IMR-90 (cell line): ENCODE results near the gene TSPAN33. TPM values are rescaled to one million over a fixed set of nuclear protein-coding genes. Genes with fewer than 3 reads are reported as not detected.

Source experiments
- ATAC-seq: fragments of 200-7000 bp; cut with Tn5 transposase; 2 replicates; pipeline ENCODE4 v1.9.1; 2020; ENCODE audit warnings: low read depth, mild to moderate bottlenecking, moderate library complexity
- Bru-seq: library from RNA; stranded (reverse); fragments of 400-500 nt; gene quantifications from one replicate; lab custom pipeline; 2021; lab: Mats Ljungman, UMichigan
- BruChase-seq, 2 experiments: library from RNA; stranded (reverse); fragments of 400-500 nt; gene quantifications; one replicate each; lab custom pipeline; 2021; lab: Mats Ljungman, UMichigan
- BruUV-seq: library from RNA; stranded (reverse); fragments of 400-500 nt; replicated peaks from 2 replicates; lab custom pipeline; 2021; lab: Mats Ljungman, UMichigan
- CTCF ChIA-PET: fragments of 300-600 bp; formaldehyde crosslinking; extraction: SDS; loops from one replicate; lab custom pipeline; 2021; ENCODE audit warnings: antibody characterized with exemption; lab: Yijun Ruan, JAX
- POLR2A ChIA-PET: fragments of 300-600 bp; sonication (Branson Sonifier 250); formaldehyde crosslinking; loops from one replicate; lab custom pipeline; 2022; ENCODE audit warnings: antibody characterized with exemption; ENCODE audit not compliant: unreplicated experiment; lab: Charles Lee
- DNase-seq: peaks from one replicate; pipeline ENCODE4 v3.0.0; 2013
- H2AFZ ChIP-seq: replicated peaks from 2 replicates; pipeline ENCODE3; 2013; ENCODE audit warnings: low read length, mild to moderate bottlenecking; ENCODE audit not compliant: poor library complexity
- H2AK5ac ChIP-seq: 2 replicates; pipeline ENCODE4 v1.6.1; 2013; ENCODE audit warnings: low read depth, low read length, inconsistent platforms
- H2AK9ac ChIP-seq: replicated peaks from 2 replicates; pipeline ENCODE3; 2013; ENCODE audit warnings: mild to moderate bottlenecking, low read depth, low read length, moderate library complexity; ENCODE audit not compliant: poor library complexity
- H2BK120ac ChIP-seq: 2 replicates; pipeline ENCODE4 v1.6.1; 2013; ENCODE audit warnings: low read depth, low read length, inconsistent platforms
- H2BK15ac ChIP-seq: 3 replicates; pipeline ENCODE4 v1.6.1; 2013; ENCODE audit warnings: low read depth, low read length, inconsistent platforms
- H2BK20ac ChIP-seq: 2 replicates; pipeline ENCODE4 v1.6.1; 2013; ENCODE audit warnings: low read depth, mild to moderate bottlenecking, inconsistent platforms, low read length, moderate library complexity
- H2BK5ac ChIP-seq: 2 replicates; pipeline ENCODE4 v1.6.1; 2013; ENCODE audit warnings: mild to moderate bottlenecking, low read depth, low read length, inconsistent platforms; ENCODE audit not compliant: poor library complexity, severe bottlenecking
- H3K14ac ChIP-seq: replicated peaks from 2 replicates; pipeline ENCODE4 v1.6.1; 2013; ENCODE audit warnings: low read depth, low read length, inconsistent platforms
- H3K18ac ChIP-seq: 2 replicates; pipeline ENCODE4 v1.6.1; 2013; ENCODE audit warnings: low read depth, low read length, control low read depth
- H3K23ac ChIP-seq: 2 replicates; pipeline ENCODE4 v1.6.1; 2013; ENCODE audit warnings: low read depth, low read length, inconsistent platforms
- H3K27ac ChIP-seq: 2 replicates; pipeline ENCODE4 v1.5.1; 2013; ENCODE audit warnings: mild to moderate bottlenecking, control low read depth, low read length; ENCODE audit not compliant: insufficient read depth
- H3K27me3 ChIP-seq: 2 replicates; pipeline ENCODE4 v1.6.1; 2013; ENCODE audit warnings: low read length; ENCODE audit not compliant: control insufficient read depth, insufficient read depth
- H3K36me3 ChIP-seq: 2 replicates; pipeline ENCODE4 v1.6.1; 2013; ENCODE audit warnings: low read length, mixed read lengths; ENCODE audit not compliant: control insufficient read depth, insufficient read depth
- H3K4ac ChIP-seq: 2 replicates; pipeline ENCODE4 v1.6.1; 2013; ENCODE audit warnings: low read depth, low read length, inconsistent platforms
- H3K4me1 ChIP-seq: 2 replicates; pipeline ENCODE4 v1.6.1; 2013; ENCODE audit warnings: low read length, mixed read lengths; ENCODE audit not compliant: control insufficient read depth, insufficient read depth
- H3K4me2 ChIP-seq: 2 replicates; pipeline ENCODE4 v1.6.1; 2013; ENCODE audit warnings: low read depth, mild to moderate bottlenecking, control low read depth, low read length, moderate library complexity
- H3K4me3 ChIP-seq: 2 replicates; pipeline ENCODE4 v1.5.1; 2013; ENCODE audit warnings: low read depth, mild to moderate bottlenecking, control low read depth, low read length, moderate library complexity; ENCODE audit not compliant: insufficient read depth
- H3K56ac ChIP-seq: 2 replicates; pipeline ENCODE4 v1.6.1; 2013; ENCODE audit warnings: low read length, inconsistent platforms; ENCODE audit not compliant: insufficient read depth; ENCODE audit errors: extremely low read depth
- H3K79me1 ChIP-seq, 2 experiments: 2 replicates each; pipeline ENCODE4 v1.6.1; 2013; ENCODE audit warnings: low read length in 2 of 2, inconsistent platforms in 1 of 2, low read depth in 1 of 2
- H3K9ac ChIP-seq: 2 replicates; pipeline ENCODE4 v1.6.1; 2013; ENCODE audit warnings: low read depth, low read length, control low read depth
- H3K9me1 ChIP-seq: 2 replicates; pipeline ENCODE4 v1.6.1; 2013; ENCODE audit warnings: low read length, inconsistent platforms; ENCODE audit not compliant: insufficient read depth
- H3K9me3 ChIP-seq: 2 replicates; pipeline ENCODE4 v1.6.1; 2013; ENCODE audit warnings: low read length; ENCODE audit not compliant: control insufficient read depth, insufficient read depth
- H4K20me1 ChIP-seq: 2 replicates; pipeline ENCODE4 v1.6.1; 2013; ENCODE audit warnings: low read length, inconsistent platforms; ENCODE audit not compliant: insufficient read depth
- H4K5ac ChIP-seq: 2 replicates; pipeline ENCODE4 v1.6.1; 2013; ENCODE audit warnings: mild to moderate bottlenecking, low read depth, low read length, control low read depth
- H4K8ac ChIP-seq, 2 experiments: 2 replicates each; pipeline ENCODE4 v1.6.1; 2013; ENCODE audit warnings: low read depth in 2 of 2, low read length in 2 of 2, control low read depth in 1 of 2, inconsistent platforms in 1 of 2
- H4K91ac ChIP-seq: 2 replicates; pipeline ENCODE4 v1.6.1; 2013; ENCODE audit warnings: low read depth, low read length, inconsistent platforms; ENCODE audit not compliant: insufficient read depth
- FOS ChIP-seq: fragments of 150-350 bp; IDR thresholded peaks from 2 replicates; pipeline ENCODE4 v1.6.1; 2016; ENCODE audit warnings: low read depth, low read length
- MAZ ChIP-seq: IDR thresholded peaks from 2 replicates; pipeline ENCODE4 v1.6.1; 2012; ENCODE audit warnings: low read depth, mild to moderate bottlenecking, low read length, improper control_type of control experiment, moderate library complexity, borderline replicate concordance
- RFX5 ChIP-seq: IDR thresholded peaks from 2 replicates; pipeline ENCODE4 v1.8.0; 2012; ENCODE audit warnings: low read depth, mild to moderate bottlenecking, low read length, moderate library complexity
- WGBS, 2 experiments: methylation state at CpG; one replicate each; pipeline versions ENCODE4 v1.1.5 to v1.1.7; 2013; ENCODE audit warnings: missing lambda C conversion rate in 2 of 2; ENCODE audit not compliant: insufficient read length in 1 of 2; ENCODE audit errors: extremely low coverage in 2 of 2; 5-methylcytosine and 5-hydroxymethylcytosine counted together
- dilution Hi-C: fragments of 300-500 bp; cut with HindIII; formaldehyde crosslinking; loops from one replicate; pipeline ENCODE4 v1.14.3; 2018; ENCODE audit warnings: low sequenced_read_pairs; ENCODE audit not compliant: unreplicated experiment
- in situ Hi-C: fragments of 300-500 bp; cut with MboI; formaldehyde crosslinking; loops from 3 replicates; pipeline ENCODE4 v1.14.3; 2019; ENCODE audit warnings: low sequenced_read_pairs, inconsistent platforms, mixed read lengths
- intact Hi-C: fragments of 100-400 bp; cut with micrococcal nuclease; formaldehyde crosslinking; loops from 2 replicates; pipeline ENCODE4 v1.10.0; 2022
- long read RNA-seq: library from polyadenylated mRNA; unstranded; transcript quantifications from one replicate; pipeline ENCODE4 v2.0.0, GENCODE V29; 2021; ENCODE audit not compliant: unreplicated experiment
- polyA plus RNA-seq, 3 experiments: library from polyadenylated mRNA; depleted of rRNA; stranded (reverse); fragments of >200 nt; gene quantifications; 2 replicates each; pipeline ENCODE4 v1.2.3, GENCODE V29; 2012; ENCODE audit warnings: low replicate concordance in 1 of 3
- total RNA-seq: library from RNA; depleted of rRNA; stranded (reverse); fragments of >200 nt; gene quantifications from 2 replicates; pipeline ENCODE4 v1.2.3, GENCODE V29; 2012; rRNA removed

The TSPAN33 gene, protein sequence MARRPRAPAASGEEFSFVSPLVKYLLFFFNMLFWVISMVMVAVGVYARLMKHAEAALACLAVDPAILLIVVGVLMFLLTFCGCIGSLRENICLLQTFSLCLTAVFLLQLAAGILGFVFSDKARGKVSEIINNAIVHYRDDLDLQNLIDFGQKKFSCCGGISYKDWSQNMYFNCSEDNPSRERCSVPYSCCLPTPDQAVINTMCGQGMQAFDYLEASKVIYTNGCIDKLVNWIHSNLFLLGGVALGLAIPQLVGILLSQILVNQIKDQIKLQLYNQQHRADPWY
- total RNA-seq (0.28 and 0.36 TPM in 2 replicates), polyA plus RNA-seq (2012; rRNA removed) (0.13 and 0.17 TPM in 2 replicates), Bru-seq, nascent RNA (percentile 9 among the genes with signal in this experiment), BruChase-seq, experiment 1, labeled RNA remaining after a 6-hour chase (percentile 6 among the genes with signal in this experiment), BruChase-seq, experiment 2, labeled RNA remaining after a 2-hour chase (percentile 7 among the genes with signal in this experiment)
- 0.18 and 0.23 TPM in 2 replicates for polyA plus RNA-seq (2012; cell fraction: cytosol; rRNA removed)
- 0.04 and 0.08 TPM in 2 replicates for polyA plus RNA-seq (2012; cell fraction: nucleus; rRNA removed; ENCODE audit: low replicate concordance)
- long read RNA-seq, partial matches to known transcripts = 0 of 1 reads
- long read RNA-seq, other reads (novel, unspliced or antisense) = 1 of 1 reads

DNA sequence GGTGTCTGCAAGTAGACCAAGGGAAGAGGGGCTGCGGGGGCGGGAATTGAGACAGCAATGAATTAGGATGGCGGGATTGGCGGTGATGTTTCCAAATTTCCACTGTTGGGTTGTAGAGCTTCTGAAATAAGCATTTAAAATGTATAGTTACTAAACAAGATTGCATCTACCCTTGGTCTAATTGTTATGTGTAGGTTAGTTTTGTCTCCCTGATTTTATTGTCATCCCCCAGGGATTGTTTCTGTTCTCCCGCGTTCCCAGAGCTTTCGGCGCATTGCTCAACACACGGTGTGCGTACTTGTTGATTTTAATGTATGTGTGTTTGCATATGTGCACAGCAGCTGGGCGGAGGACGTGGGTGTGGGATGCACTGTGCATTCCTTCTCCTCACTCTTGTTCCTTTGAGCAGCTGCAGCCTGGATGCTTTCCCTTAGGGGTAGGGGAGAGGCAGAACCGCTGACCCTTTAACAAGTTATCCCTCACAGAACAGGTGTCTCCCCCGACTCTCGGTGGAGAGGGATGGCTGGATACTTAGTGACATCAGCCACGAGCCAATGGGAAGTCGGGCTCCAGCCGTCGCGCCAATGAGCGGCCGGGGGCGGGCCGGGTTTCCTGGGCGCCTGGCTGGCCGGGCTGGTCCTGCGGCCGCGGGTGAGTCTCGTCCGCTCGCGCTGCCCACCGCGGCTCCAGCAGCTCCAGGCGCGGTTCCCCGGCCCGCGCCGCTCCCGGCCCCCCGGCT lies at the start of gene TSPAN33:
TSS of gene TSPAN33 (plus strand) at position 613 of the 739 bp plus-strand sequence. CDS start 274 bp downstream, outside the sequence.
- POLR2A ChIA-PET = no interaction called here
- no TSS peak for BruUV-seq

More for the DNA sequence above, at the start of gene TSPAN33:
- CTCF ChIA-PET = no interaction called here
- TF ChIP-seq FOS (peak; percentile 48; the same call in 1 of the 2 replicates), MAZ (no peak), RFX5 (no peak)
- Histone ChIP-seq H3K79me1 (no peaks in the 10 kb centered on the region), H4K91ac (no peak within 1 kb of the TSS), H2AFZ (peak within 1 kb of the TSS; percentile 84), H2BK120ac (no peak within 1 kb of the TSS), H2BK20ac (no peak within 1 kb of the TSS), H3K9me3 (no peaks in the 10 kb centered on the region), H3K56ac (no peak within 1 kb of the TSS), H3K36me3 (no peaks in the 10 kb centered on the region), H2BK5ac (no peak within 1 kb of the TSS), H3K27ac (no peak within 1 kb of the TSS), H4K20me1 (no peaks in the 10 kb centered on the region), H4K8ac (no peak within 1 kb of the TSS), H3K4me3 (peak within 1 kb of the TSS; percentile 31), H3K4me1 (no peaks in the 10 kb centered on the region), H2AK5ac (no peak within 1 kb of the TSS), H3K4ac (no peak within 1 kb of the TSS), H3K9me1 (no peaks in the 10 kb centered on the region), H3K14ac (no peak within 1 kb of the TSS), H3K4me2 (peak within 1 kb of the TSS; percentile 95), H3K18ac (no peak within 1 kb of the TSS), H3K23ac (no peak within 1 kb of the TSS), H2AK9ac (no peak within 1 kb of the TSS), H2BK15ac (no peak within 1 kb of the TSS), H3K9ac (no peak within 1 kb of the TSS), H4K5ac (no peak within 1 kb of the TSS), H3K27me3 (peaks cover 70% of the 10 kb centered on the region)
- in situ Hi-C loops = no loop called here
- 2% methylated on average over 9 of the region's 43 CpGs; no CpG with 5 or more reads in 1 of the 2 experiments for WGBS, 2 experiments
- DNase-seq (peak; percentile 55), ATAC-seq (peak; percentile 100)
- intact Hi-C loops = no loop called here
- dilution Hi-C loops = no loop called here
